ENCODE results near the gene WFDC9. TPM values are rescaled to one million over a fixed set of nuclear protein-coding genes. Genes with fewer than 3 reads are reported as not detected.

Gene WFDC9
- polyA plus RNA-seq, 3 donors = not detected

- Histone ChIP-seq H3K4me2 (replicated peaks; ENCODE audit: extremely low read depth, low read length, poor library complexity, severe bottlenecking) (no peak overlapping the region), H3K27me3 (ENCODE audit: control insufficient read depth in 2 of 2, insufficient read depth in 2 of 2, low read length in 2 of 2) (peaks cover 0 to 4% of the 10 kb centered on the region in 2 donors), H3K9ac (ENCODE audit: insufficient read depth, low read length, poor library complexity, severe bottlenecking) (no peak overlapping the region), H2AFZ (ENCODE audit: insufficient read depth, low read depth, low read length, poor library complexity, severe bottlenecking) (no peak overlapping the region), H3K9me3 (replicated peaks in 1 of 2; ENCODE audit: control insufficient read depth in 1 of 2, insufficient read depth in 1 of 2, low read length in 2 of 2) (no peaks in the 10 kb centered on the region), H3K36me3 (replicated peaks in 1 of 2; ENCODE audit: control insufficient read depth in 1 of 2, insufficient read depth in 2 of 2, low read length in 2 of 2) (no peaks in the 10 kb centered on the region), H4K20me1 (ENCODE audit: insufficient read depth, low read length) (no peaks in the 10 kb centered on the region), H3K27ac (ENCODE audit: low read depth in 1 of 2, low read length in 2 of 2) (no peak overlapping the region), H3K79me2 (ENCODE audit: insufficient read depth, low read length) (no peaks in the 10 kb centered on the region), H3K4me1 (ENCODE audit: control insufficient read depth in 1 of 2, insufficient read depth in 2 of 2, low read length in 2 of 2) (no peaks in the 10 kb centered on the region), H3K4me3 (replicated peaks in 1 of 3; ENCODE audit: low read depth in 2 of 3, low read length in 3 of 3) (no peak overlapping the region)
- no peak for DNase-seq
- H3K36me3 Mint-ChIP-seq = no peaks in the 10 kb centered on the region
- intact Hi-C loops (cut with micrococcal nuclease) = no loop called here
- WGBS (ENCODE audit: insufficient coverage) = no CpG with 5 or more reads among the region's 1 CpG
- H3K4me3 Mint-ChIP-seq = no peak overlapping the region
- peaks cover 7 to 22% (median 16%) of the 10 kb centered on the region in 3 donors for H3K27me3 Mint-ChIP-seq (ENCODE audit: low read depth in 3 of 3)
- no peak overlapping the region for H3K27ac Mint-ChIP-seq
- H3K9me3 Mint-ChIP-seq = peaks cover 0 to 2% (median 0%) of the 10 kb centered on the region in 7 donors
- H3K4me1 Mint-ChIP-seq = no peaks in the 10 kb centered on the region
- no peak for TF ChIP-seq CTCF (IDR thresholded peaks at IDR 0.05)
Measured at GRCh38 chr20:45578231-45578630, 52.9 kb downstream of the WFDC9 start.

- H3K27ac Mint-ChIP-seq = no peak overlapping the region
- Histone ChIP-seq H3K9me3 (replicated peaks in 1 of 2; ENCODE audit: control insufficient read depth in 1 of 2, insufficient read depth in 1 of 2, low read length in 2 of 2) (no peaks in the 10 kb centered on the region), H3K9ac (ENCODE audit: insufficient read depth, low read length, poor library complexity, severe bottlenecking) (no peak overlapping the region), H2AFZ (ENCODE audit: insufficient read depth, low read depth, low read length, poor library complexity, severe bottlenecking) (no peak overlapping the region), H4K20me1 (ENCODE audit: insufficient read depth, low read length) (no peaks in the 10 kb centered on the region), H3K27me3 (ENCODE audit: control insufficient read depth in 2 of 2, insufficient read depth in 2 of 2, low read length in 2 of 2) (peaks cover 0 to 4% of the 10 kb centered on the region in 2 donors), H3K27ac (ENCODE audit: low read depth in 1 of 2, low read length in 2 of 2) (no peak overlapping the region), H3K79me2 (ENCODE audit: insufficient read depth, low read length) (no peaks in the 10 kb centered on the region), H3K4me2 (replicated peaks; ENCODE audit: extremely low read depth, low read length, poor library complexity, severe bottlenecking) (no peak overlapping the region), H3K4me1 (ENCODE audit: control insufficient read depth in 1 of 2, insufficient read depth in 2 of 2, low read length in 2 of 2) (no peaks in the 10 kb centered on the region), H3K4me3 (replicated peaks in 1 of 3; ENCODE audit: low read depth in 2 of 3, low read length in 3 of 3) (no peak overlapping the region), H3K36me3 (replicated peaks in 1 of 2; ENCODE audit: control insufficient read depth in 1 of 2, insufficient read depth in 2 of 2, low read length in 2 of 2) (no peaks in the 10 kb centered on the region)
- intact Hi-C loops (cut with micrococcal nuclease) = no loop called here
- no peak for TF ChIP-seq CTCF (IDR thresholded peaks at IDR 0.05)
- WGBS (ENCODE audit: insufficient coverage) = no CpG with 5 or more reads among the region's 2 CpGs
- no peak overlapping the region for H3K4me3 Mint-ChIP-seq
- H3K36me3 Mint-ChIP-seq = no peaks in the 10 kb centered on the region
- no peaks in the 10 kb centered on the region for H3K4me1 Mint-ChIP-seq
- peaks cover 7 to 26% (median 15%) of the 10 kb centered on the region in 3 donors for H3K27me3 Mint-ChIP-seq (ENCODE audit: low read depth in 3 of 3)
- peaks cover 0 to 4% (median 0%) of the 10 kb centered on the region in 7 donors for H3K9me3 Mint-ChIP-seq
- DNase-seq = no peak
Measured at GRCh38 chr20:45576995-45577394, 54.1 kb downstream of the WFDC9 start.
